ENCODE data around the gene SNCG.

SNCG gene

GRCh38 chr10:86960863-86961434 lies 2.5 kb downstream of the SNCG start:
- no peak for DNase-seq (ENCODE audit: low spot score)

GRCh38 chr10:86961481-86962091 lies 3.2 kb downstream of the SNCG start:
- DNase-seq (ENCODE audit: low spot score): peak; percentile 80

- DNase-seq (ENCODE audit: low spot score): no peak
Measured at GRCh38 chr10:86962136-86962980, 4.0 kb downstream of the SNCG start.

- no peak for DNase-seq (ENCODE audit: low spot score)
Measured at GRCh38 chr10:86962981-86963310, 4.5 kb downstream of the SNCG start.

GRCh38 chr10:86963341-86963919 lies 5.0 kb downstream of the SNCG start:
- no peak for DNase-seq (ENCODE audit: low spot score)

GRCh38 chr10:86964061-86964846 lies 5.9 kb downstream of the SNCG start:
- no peak for DNase-seq (ENCODE audit: low spot score)

- DNase-seq (ENCODE audit: low spot score): no peak
Measured at GRCh38 chr10:86964847-86965190, 6.4 kb downstream of the SNCG start.

GRCh38 chr10:86965986-86966654 lies 7.7 kb downstream of the SNCG start:
- DNase-seq (ENCODE audit: low spot score): no peak

- no peak for DNase-seq (ENCODE audit: low spot score)
Measured at GRCh38 chr10:86967481-86967941, 9.1 kb downstream of the SNCG start.

GRCh38 chr10:86968271-86968993 lies 10.0 kb downstream of the SNCG start, which contains the start of gene ADIRF:
Gene ADIRF, plus strand, starts transcription at chr10:86968482. Its CDS starts 63 bp downstream, at chr10:86968545.
- DNase-seq (ENCODE audit: low spot score): peak; percentile 32

GRCh38 chr10:86968994-86969355 lies 10.6 kb downstream of the SNCG start:
- no peak for DNase-seq (ENCODE audit: low spot score)

GRCh38 chr10:86969421-86970041 lies 11.1 kb downstream of the SNCG start:
- peak; percentile 88 for DNase-seq (ENCODE audit: low spot score)

- DNase-seq (ENCODE audit: low spot score): peak; percentile 75
Measured at GRCh38 chr10:86970162-86970981, 12.0 kb downstream of the SNCG start.

- DNase-seq (ENCODE audit: low spot score): no peak
Measured at GRCh38 chr10:86970982-86971231, 12.5 kb downstream of the SNCG start.

GRCh38 chr10:86971232-86971991 lies 13.0 kb downstream of the SNCG start:
- DNase-seq (ENCODE audit: low spot score): peak; percentile 85

GRCh38 chr10:86972613-86973380 lies 14.4 kb downstream of the SNCG start:
- DNase-seq (ENCODE audit: low spot score): no peak

GRCh38 chr10:86974484-86974883 lies 16.1 kb downstream of the SNCG start:
- no peak for DNase-seq (ENCODE audit: low spot score)

- no peak for DNase-seq (ENCODE audit: low spot score)
Measured at GRCh38 chr10:86976362-86977056, 18.1 kb downstream of the SNCG start.
